Measurements from ENCODE around the gene TST.

DNA sequence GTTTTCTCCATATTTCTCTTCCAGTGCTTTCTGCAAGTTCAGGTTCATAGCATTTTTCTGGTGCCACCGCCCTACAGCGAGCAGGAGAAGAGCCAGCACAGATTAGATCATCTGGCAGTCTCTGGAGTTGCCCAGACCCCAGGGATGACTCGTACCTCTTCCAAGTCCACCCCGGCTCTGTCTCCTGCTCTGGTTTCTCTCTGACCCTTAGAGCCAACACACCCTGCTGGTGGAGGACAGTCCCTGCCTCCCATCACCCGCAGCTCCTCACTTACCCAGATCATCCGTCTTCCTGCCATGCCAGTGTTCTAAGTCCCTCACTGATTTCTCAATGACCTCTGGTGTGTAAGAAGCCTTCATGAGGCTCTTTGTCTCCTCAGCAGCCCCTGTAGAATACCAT, 28.0 kb downstream of the TST start:
- TF ChIP-seq EZH2 (IDR thresholded peaks at IDR 0.05): no peak
- no peak for TF ChIP-seq EZH2phosphoT487 (IDR thresholded peaks at IDR 0.05)
